ENCODE results near the gene CPE.

DNA sequence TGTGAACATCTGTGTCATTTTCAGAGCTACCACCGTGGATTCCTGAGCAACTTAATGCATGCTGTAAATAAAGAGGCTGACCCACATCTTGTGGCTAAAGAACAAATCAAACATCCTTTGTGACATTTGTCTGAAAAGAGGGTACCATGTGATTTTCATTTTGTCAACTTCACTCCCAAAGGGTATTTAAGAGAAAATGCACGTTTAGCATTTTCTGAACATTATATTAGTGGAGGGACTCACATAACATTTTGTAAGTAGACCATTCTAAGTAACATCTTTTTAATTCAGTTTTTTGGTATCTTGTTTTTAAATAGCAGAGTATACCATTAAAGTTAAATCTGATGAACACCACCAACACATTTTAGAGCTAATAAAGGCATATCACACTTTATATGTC, 17.0 kb upstream of the CPE start:
- TF ChIP-seq, protein P1, sequence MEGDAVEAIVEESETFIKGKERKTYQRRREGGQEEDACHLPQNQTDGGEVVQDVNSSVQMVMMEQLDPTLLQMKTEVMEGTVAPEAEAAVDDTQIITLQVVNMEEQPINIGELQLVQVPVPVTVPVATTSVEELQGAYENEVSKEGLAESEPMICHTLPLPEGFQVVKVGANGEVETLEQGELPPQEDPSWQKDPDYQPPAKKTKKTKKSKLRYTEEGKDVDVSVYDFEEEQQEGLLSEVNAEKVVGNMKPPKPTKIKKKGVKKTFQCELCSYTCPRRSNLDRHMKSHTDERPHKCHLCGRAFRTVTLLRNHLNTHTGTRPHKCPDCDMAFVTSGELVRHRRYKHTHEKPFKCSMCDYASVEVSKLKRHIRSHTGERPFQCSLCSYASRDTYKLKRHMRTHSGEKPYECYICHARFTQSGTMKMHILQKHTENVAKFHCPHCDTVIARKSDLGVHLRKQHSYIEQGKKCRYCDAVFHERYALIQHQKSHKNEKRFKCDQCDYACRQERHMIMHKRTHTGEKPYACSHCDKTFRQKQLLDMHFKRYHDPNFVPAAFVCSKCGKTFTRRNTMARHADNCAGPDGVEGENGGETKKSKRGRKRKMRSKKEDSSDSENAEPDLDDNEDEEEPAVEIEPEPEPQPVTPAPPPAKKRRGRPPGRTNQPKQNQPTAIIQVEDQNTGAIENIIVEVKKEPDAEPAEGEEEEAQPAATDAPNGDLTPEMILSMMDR (IDR thresholded peaks at IDR 0.05) = no peak
- TF ChIP-seq POLR2A (IDR thresholded peaks at IDR 0.05) = no peak

Data from body of pancreas (tissue), 4 donors.